LNCAP (cell line): ENCODE data around the gene SUSD6.

Experiments used
- TF ChIP-seq, protein P1 (sequence below): fragments of 450-650 bp; IDR thresholded peaks from 2 replicates; pipeline ENCODE4 v1.5.1; 2017; ENCODE audit warnings: mild to moderate bottlenecking

The SUSD6 gene

DNA sequence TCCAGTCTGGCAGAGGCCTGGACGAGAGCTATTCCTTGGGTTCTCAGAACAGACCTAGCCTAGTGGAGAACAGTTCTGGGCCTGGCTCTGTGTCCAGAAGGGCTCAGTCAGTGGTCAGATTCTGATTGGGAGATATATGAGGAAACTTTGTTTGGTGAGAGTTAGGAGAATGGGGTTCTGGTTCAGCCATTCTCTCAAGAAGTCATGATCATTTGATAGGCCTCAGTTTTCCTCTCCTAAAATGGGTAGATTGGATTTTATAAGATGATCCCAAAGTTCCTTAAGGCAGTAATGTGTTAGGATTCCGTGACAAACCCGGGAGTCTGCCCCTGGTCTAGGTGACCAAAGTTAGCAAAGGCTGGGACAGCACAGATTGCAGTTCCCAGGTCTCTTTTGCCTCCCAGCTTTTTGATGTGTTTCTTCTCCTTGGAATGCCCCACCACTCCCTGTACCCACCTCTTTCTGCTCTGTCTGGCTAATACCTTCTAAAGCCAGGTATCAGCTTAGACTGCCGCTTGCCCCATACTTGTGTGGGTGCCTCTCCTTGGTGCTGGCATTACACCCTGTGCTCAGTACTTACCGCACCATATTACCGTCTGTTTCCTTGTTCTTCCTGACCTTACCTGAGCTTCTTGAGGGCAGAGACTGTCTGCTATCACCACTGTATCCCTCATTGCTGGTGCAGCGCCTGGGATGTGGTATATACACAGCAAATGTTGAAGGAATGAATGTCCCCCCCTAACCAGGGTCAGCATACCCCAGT, 25.5 kb downstream of the SUSD6 start:
- TF ChIP-seq, protein P1, sequence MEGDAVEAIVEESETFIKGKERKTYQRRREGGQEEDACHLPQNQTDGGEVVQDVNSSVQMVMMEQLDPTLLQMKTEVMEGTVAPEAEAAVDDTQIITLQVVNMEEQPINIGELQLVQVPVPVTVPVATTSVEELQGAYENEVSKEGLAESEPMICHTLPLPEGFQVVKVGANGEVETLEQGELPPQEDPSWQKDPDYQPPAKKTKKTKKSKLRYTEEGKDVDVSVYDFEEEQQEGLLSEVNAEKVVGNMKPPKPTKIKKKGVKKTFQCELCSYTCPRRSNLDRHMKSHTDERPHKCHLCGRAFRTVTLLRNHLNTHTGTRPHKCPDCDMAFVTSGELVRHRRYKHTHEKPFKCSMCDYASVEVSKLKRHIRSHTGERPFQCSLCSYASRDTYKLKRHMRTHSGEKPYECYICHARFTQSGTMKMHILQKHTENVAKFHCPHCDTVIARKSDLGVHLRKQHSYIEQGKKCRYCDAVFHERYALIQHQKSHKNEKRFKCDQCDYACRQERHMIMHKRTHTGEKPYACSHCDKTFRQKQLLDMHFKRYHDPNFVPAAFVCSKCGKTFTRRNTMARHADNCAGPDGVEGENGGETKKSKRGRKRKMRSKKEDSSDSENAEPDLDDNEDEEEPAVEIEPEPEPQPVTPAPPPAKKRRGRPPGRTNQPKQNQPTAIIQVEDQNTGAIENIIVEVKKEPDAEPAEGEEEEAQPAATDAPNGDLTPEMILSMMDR, result no peak

DNA sequence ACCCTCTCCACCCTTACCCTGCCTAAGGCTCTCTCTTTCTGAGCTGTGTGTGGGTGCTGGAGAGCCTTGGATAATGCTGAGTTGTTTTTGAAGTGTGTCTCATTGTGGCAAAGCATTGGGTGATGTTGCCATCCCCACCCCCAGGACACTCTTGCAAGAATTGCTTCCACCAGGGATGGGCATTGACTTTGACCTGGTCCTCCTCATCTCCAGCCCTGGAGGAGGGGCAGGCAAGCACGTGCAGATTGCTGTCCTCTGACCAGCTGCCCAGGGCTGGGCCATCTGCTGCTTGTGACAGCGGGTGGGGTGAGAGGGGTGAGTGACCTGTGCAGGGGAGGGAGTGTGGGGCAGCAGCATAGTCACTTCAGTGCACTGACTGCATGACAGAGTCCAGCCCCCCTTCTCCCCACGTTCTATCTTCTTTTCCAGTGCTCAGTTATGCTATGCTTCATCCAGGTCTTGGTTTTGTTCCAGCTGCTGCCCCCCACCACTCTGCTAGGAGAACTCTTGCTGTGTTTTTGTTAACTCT, 26.2 kb downstream of the SUSD6 start:
- TF ChIP-seq, protein P1, result no peak

DNA sequence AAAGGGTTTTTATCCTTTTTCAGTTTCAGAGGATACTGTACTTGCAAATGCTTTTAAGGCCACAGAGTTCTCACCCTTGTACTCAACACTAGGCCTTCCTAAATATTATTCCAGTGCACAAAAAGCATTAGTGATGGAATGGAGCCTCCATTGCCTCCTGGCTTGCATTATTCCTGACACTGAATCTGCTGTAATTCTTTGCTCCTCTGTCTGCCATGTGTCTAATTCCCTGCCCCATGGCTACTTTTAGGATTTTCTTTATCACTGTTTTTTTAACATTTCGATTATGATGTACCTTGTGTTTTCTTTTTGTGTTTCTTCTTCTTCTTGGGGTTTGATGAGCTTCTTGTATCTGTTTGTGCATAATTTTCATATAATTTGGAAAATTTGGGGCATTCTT, 29.5 kb downstream of the SUSD6 start:
- TF ChIP-seq, protein P1, result no peak

DNA sequence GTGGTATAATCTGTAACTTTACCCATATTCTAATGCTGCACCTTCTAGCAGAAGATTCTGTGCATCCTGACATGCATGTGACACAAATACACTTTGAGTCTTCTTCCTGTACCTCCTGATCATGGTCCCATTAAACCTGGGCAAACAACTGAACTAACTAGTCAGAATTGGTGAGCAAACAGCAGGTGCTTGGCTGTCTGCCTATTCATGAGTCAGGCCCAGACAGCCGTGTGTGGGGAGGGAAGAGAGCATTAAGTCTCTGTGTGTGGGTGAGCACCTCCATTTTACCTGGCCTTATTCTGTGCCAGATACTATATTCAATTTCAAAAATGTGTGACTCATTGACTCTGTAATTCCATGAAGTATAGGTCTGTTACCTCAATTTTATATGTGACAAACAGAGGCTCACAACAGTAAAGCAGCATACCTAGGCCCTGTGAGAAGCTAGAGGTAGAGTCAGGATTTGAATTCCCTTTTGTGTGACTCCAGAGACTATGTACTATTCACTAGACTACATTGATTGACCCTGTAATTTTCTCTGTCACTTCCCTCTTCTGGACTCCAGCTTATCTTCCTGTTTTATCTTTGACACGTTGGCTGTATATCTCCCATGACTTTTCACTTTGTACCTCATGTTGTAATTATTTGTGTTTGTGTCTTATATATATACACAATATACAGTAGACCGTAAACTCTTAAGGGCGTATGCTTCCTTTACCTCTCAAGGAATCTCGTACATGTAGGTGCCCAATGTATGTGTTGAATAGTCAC, 32.2 kb downstream of the SUSD6 start:
- TF ChIP-seq, protein P1, result no peak

DNA sequence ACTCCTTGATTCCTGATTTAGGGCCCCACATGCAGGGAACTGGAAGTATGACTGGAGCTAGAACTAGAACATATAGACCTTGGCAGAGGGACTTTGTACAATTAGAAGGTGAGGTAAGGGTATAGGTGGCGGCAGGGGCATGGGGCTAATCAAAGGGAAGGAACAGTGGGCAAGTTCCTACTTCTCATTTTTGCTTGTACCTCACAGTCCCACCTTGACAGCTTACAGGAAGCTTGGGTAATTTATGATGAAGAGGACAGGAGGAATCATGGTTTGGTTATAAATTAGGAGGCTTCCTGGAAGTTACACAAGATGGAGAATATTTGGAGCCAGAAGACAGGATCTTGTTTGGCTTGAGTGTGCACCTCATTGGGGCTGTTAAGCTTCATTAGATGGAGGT, 33.4 kb downstream of the SUSD6 start:
- TF ChIP-seq, protein P1, result no peak

DNA sequence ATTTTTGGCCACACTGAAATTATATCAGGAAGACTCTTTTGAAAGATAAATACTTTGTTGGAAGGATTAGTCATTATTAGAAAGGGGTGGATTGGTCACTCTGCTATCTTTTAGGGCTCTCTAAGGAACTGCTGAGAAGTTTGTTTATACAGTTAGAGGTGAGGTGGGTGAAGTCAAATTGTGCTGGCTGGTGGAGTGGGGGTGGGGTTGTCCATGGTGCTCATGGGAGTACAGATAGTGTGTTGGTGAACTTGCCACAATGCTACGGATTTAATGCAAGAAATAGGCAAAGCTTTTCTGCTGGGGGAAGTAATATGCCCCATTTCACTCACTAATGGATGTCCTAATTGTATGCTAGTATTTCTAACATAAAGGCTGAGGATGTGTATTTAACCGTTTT, 35.8 kb downstream of the SUSD6 start:
- TF ChIP-seq, protein P1, result no peak

DNA sequence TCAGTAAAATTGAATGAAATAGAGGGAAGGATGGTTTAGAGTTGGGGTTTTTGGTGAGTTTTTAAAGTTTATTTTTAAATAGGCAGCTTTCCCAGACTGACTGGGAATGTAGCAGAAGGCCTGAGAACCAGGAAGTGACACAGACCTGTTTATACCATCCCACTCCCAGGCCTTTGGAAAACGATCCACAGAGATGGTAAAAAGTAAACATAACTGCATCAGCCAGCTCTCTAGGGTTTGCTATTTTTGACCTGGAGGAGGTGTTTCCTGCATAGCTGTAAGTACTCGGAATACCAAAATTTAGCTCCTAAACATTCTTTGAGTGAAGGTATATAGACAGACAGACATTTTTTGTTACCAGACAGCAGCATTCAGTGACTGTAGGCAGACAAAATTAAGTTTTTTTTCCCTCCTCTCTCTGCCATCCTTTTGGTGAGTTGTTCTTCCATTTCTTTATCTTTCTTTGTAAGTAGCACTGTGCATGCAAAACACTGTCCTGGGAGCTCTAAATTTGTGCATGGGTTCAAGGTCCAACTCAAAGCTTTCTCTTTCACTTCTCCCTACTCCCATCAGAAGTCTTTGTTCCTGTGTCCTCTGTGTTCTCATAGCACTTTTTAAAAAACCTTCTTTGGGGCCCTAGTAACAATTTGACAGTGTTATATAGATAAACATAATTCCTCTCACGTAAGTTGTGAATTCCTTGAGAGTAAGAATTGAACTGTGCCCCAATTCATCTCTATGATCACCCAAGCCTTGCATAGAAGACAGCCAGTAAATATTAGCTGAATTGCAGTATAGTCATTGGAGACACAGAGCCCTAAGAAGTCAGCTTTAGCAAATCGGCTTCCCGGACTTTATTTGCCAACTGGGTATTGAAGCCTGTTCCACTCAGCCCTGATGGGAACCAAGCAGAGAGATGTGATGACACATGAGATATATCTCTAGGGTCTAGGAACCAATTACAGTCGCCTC, 37.4 kb downstream of the SUSD6 start:
- TF ChIP-seq, protein P1, result no peak
